Mesendoderm (in vitro differentiated cells): ENCODE data around the gene DBF4.

ENCODE experiments used
- DNase-seq: peaks from one replicate; pipeline ENCODE4 v3.0.0; 2013
- H2AK5ac ChIP-seq: 2 replicates; pipeline ENCODE4 v1.6.1; 2013; ENCODE audit warnings: low read length, inconsistent platforms
- H2BK120ac ChIP-seq: 2 replicates; pipeline ENCODE4 v1.6.1; 2013; ENCODE audit warnings: low read depth, mild to moderate bottlenecking, low read length, moderate library complexity, mixed read lengths
- H2BK15ac ChIP-seq: replicated peaks from 2 replicates; pipeline ENCODE4 v1.6.1; 2013; ENCODE audit warnings: low read depth, mild to moderate bottlenecking, moderate library complexity
- H2BK5ac ChIP-seq: 2 replicates; pipeline ENCODE4 v1.6.1; 2013; ENCODE audit warnings: low read length, inconsistent platforms
- H3K18ac ChIP-seq: 2 replicates; pipeline ENCODE4 v1.6.1; 2013; ENCODE audit warnings: mild to moderate bottlenecking, low read length, mixed read lengths
- H3K23ac ChIP-seq: one replicate; pipeline ENCODE4 v1.6.1; 2013; ENCODE audit warnings: low read length
- H3K27ac ChIP-seq: 2 replicates; pipeline ENCODE4 v1.5.1; 2013; ENCODE audit warnings: low read depth, mild to moderate bottlenecking, inconsistent platforms, low read length, moderate library complexity
- H3K27me3 ChIP-seq: 2 replicates; pipeline ENCODE4 v1.6.1; 2013; ENCODE audit warnings: low read length, control low read depth, mild to moderate bottlenecking, inconsistent platforms; ENCODE audit not compliant: insufficient read depth, poor library complexity
- H3K36me3 ChIP-seq: 2 replicates; pipeline ENCODE4 v1.6.1; 2013; ENCODE audit warnings: low read length, inconsistent platforms; ENCODE audit not compliant: control insufficient read depth, insufficient read depth
- H3K4ac ChIP-seq: one replicate; pipeline ENCODE4 v1.6.1; 2013; ENCODE audit warnings: low read depth, mild to moderate bottlenecking, low read length, moderate library complexity
- H3K4me1 ChIP-seq: 2 replicates; pipeline ENCODE4 v1.6.1; 2013; ENCODE audit warnings: low read depth, low read length, inconsistent platforms; ENCODE audit not compliant: control insufficient read depth
- H3K4me2 ChIP-seq: 2 replicates; pipeline ENCODE4 v1.6.1; 2013; ENCODE audit warnings: low read length
- H3K4me3 ChIP-seq: 2 replicates; pipeline ENCODE4 v1.5.1; 2013; ENCODE audit warnings: mild to moderate bottlenecking, low read length
- H3K56ac ChIP-seq: one replicate; pipeline ENCODE4 v1.6.1; 2013; ENCODE audit warnings: low read length
- H3K79me1 ChIP-seq: 2 replicates; pipeline ENCODE4 v1.6.1; 2013; ENCODE audit warnings: low read length, inconsistent platforms
- H3K79me2 ChIP-seq: 2 replicates; pipeline ENCODE4 v1.6.1; 2013; ENCODE audit warnings: mild to moderate bottlenecking, low read length; ENCODE audit not compliant: control insufficient read depth, insufficient read depth
- H3K9ac ChIP-seq: 2 replicates; pipeline ENCODE4 v1.6.1; 2013; ENCODE audit warnings: low read length, inconsistent platforms
- H4K5ac ChIP-seq: one replicate; pipeline ENCODE4 v1.6.1; 2013; ENCODE audit warnings: low read length
- H4K8ac ChIP-seq: one replicate; pipeline ENCODE4 v1.6.1; 2013; ENCODE audit warnings: low read depth, mild to moderate bottlenecking, control low read depth, low read length, moderate library complexity
- WGBS: extraction: QIAGEN DNeasy Blood & Tissue Kit; methylation state at CpG from one replicate; pipeline ENCODE4 v1.1.7; 2013; ENCODE audit warnings: low lambda C conversion rate, missing lambda C conversion rate; ENCODE audit not compliant: insufficient coverage; ENCODE audit errors: extremely low coverage; 5-methylcytosine and 5-hydroxymethylcytosine counted together

The DBF4 gene

DNA sequence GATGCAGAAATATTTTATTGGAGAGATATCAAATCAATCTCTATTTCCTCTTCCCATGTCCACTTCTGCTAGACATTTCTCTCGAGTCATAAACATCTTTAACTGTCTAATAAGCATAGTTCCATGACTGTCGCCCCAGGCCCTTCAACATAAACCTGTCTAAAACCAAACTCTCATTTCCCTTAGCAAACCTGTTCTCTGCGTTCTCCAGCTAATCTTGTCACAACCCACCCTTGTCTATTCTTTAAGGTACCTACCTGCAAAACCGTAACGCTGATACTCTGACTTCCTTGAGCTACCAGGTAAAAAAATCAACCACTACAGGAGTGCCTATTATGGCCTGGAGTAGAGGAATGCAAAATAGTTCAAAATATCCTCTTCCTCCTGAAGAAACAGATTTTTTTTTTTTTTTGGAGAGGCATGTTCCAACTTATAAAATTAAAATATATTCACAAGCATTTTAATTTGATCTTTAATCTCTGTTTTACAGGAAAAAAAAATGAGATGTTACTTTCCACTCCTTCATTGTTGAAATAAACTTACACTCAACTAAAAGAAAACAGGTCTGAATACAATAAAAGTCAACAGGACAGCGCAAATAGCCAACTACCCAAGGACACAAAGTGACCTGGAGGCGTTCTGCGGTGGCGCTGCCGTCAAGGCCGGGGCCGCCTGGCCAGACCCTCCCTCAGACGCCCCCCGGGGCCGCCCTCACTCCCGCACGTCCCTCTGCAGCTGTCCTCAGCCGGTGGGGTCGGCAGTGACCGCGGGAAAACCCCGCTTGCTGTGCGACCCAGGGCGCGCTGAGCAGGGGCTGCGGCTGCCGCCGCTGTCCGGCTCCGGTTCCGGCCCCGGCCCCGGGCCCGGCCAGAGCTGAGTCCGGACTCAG, 898 bp upstream of the DBF4 start:
- no peak overlapping the region for H4K8ac ChIP-seq
- no CpG with 5 or more reads among the region's 35 CpGs for WGBS
- H3K18ac ChIP-seq = peak overlapping the region; percentile 70
- H3K4ac ChIP-seq = no peak overlapping the region
- peaks cover 42% of the 10 kb centered on the region for H3K79me2 ChIP-seq
- H3K36me3 ChIP-seq = no peaks in the 10 kb centered on the region
- peak overlapping the region; percentile 83 for H3K9ac ChIP-seq
- peaks cover 4% of the 10 kb centered on the region for H3K4me1 ChIP-seq
- no peaks in the 10 kb centered on the region for H3K27me3 ChIP-seq
- peak overlapping the region; percentile 99 for H3K27ac ChIP-seq
- no peak overlapping the region for H2AK5ac ChIP-seq
- H2BK15ac ChIP-seq = no peak overlapping the region
- H4K5ac ChIP-seq = no peak overlapping the region
- H3K4me3 ChIP-seq = peak overlapping the region; percentile 75
- peaks cover 7% of the 10 kb centered on the region for H3K79me1 ChIP-seq
- peak overlapping the region; percentile 15 for H2BK5ac ChIP-seq
- peak overlapping the region; percentile 86 for H2BK120ac ChIP-seq
- H3K23ac ChIP-seq = no peak overlapping the region
- H3K56ac ChIP-seq = peak overlapping the region; percentile 89
- H3K4me2 ChIP-seq = peak overlapping the region; percentile 77
- peak; percentile 11 for DNase-seq

DNA sequence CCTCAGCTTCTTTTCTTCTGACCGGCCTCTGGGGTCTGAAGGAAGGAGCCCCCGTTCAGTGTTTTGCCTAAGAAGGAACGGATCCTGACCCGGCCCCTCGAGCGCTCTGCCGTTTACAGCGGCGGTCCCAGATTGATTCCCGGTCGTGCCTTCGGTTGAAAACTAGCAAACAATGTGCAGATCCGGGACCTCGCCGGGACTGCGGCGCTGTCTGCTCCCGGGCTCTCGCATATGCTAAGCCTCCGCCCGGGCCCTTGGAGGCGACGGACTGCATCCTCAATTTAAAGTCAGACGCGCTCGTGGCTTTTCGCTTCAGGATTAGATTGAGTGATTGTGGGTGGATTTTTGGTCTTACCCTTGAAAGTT, 559 bp downstream of the DBF4 start:
- H3K4ac ChIP-seq = peak overlapping the region; percentile 4
- no peak overlapping the region for H4K8ac ChIP-seq
- peak overlapping the region; percentile 83 for H3K9ac ChIP-seq
- no CpG with 5 or more reads among the region's 27 CpGs for WGBS
- peak overlapping the region; percentile 99 for H3K27ac ChIP-seq
- H3K18ac ChIP-seq = peak overlapping the region; percentile 62
- H3K4me2 ChIP-seq = peak overlapping the region; percentile 19
- H3K79me1 ChIP-seq = peaks cover 6% of the 10 kb centered on the region
- peak overlapping the region; percentile 67 for H3K4me3 ChIP-seq
- peak; percentile 76 for DNase-seq
- peaks cover 4% of the 10 kb centered on the region for H3K4me1 ChIP-seq
- H3K23ac ChIP-seq = no peak overlapping the region
- H2BK120ac ChIP-seq = no peak overlapping the region
- H3K27me3 ChIP-seq = no peaks in the 10 kb centered on the region
- no peak overlapping the region for H2AK5ac ChIP-seq
- no peak overlapping the region for H2BK15ac ChIP-seq
- peak overlapping the region; percentile 89 for H3K56ac ChIP-seq
- H3K36me3 ChIP-seq = no peaks in the 10 kb centered on the region
- H2BK5ac ChIP-seq = peak overlapping the region; percentile 9
- peaks cover 42% of the 10 kb centered on the region for H3K79me2 ChIP-seq
- no peak overlapping the region for H4K5ac ChIP-seq

- H2BK15ac ChIP-seq = no peak overlapping the region
- H2AK5ac ChIP-seq = no peak overlapping the region
- no peak for DNase-seq
- H3K4me1 ChIP-seq = peaks cover 4% of the 10 kb centered on the region
- H3K79me1 ChIP-seq = peaks cover 6% of the 10 kb centered on the region
- H3K4ac ChIP-seq = no peak overlapping the region
- H4K8ac ChIP-seq = no peak overlapping the region
- peak overlapping the region; percentile 67 for H3K4me3 ChIP-seq
- no CpG with 5 or more reads among the region's 10 CpGs for WGBS
- no peak overlapping the region for H3K27ac ChIP-seq
- H3K18ac ChIP-seq = no peak overlapping the region
- no peaks in the 10 kb centered on the region for H3K36me3 ChIP-seq
- H3K56ac ChIP-seq = peak overlapping the region; percentile 89
- no peak overlapping the region for H3K23ac ChIP-seq
- H3K4me2 ChIP-seq = peak overlapping the region; percentile 30
- H2BK5ac ChIP-seq = no peak overlapping the region
- no peak overlapping the region for H2BK120ac ChIP-seq
- H4K5ac ChIP-seq = no peak overlapping the region
- peaks cover 44% of the 10 kb centered on the region for H3K79me2 ChIP-seq
- H3K9ac ChIP-seq = peak overlapping the region; percentile 83
- H3K27me3 ChIP-seq = no peaks in the 10 kb centered on the region
Measured at GRCh38 chr7:87877366-87878040, 1.2 kb downstream of the DBF4 start.

GRCh38 chr7:87878208-87878735, 2.0 kb downstream of the DBF4 start:
- Histone ChIP-seq H4K5ac (no peak overlapping the region), H3K18ac (no peak overlapping the region), H3K23ac (no peak overlapping the region), H3K36me3 (no peaks in the 10 kb centered on the region), H4K8ac (no peak overlapping the region), H2BK120ac (no peak overlapping the region), H3K9ac (peak overlapping the region; percentile 38), H2AK5ac (no peak overlapping the region), H3K4me3 (no peak overlapping the region), H3K79me1 (peaks cover 6% of the 10 kb centered on the region), H3K4me1 (peaks cover 4% of the 10 kb centered on the region), H3K27me3 (no peaks in the 10 kb centered on the region), H2BK15ac (no peak overlapping the region), H3K4ac (no peak overlapping the region), H2BK5ac (no peak overlapping the region), H3K27ac (no peak overlapping the region), H3K79me2 (peaks cover 43% of the 10 kb centered on the region), H3K4me2 (peak overlapping the region; percentile 15), H3K56ac (no peak overlapping the region)
- DNase-seq = peak; percentile 2
- WGBS = no CpG with 5 or more reads among the region's 3 CpGs

- DNase-seq = no peak
- peaks cover 4% of the 10 kb centered on the region for H3K79me1 ChIP-seq
- H3K4me2 ChIP-seq = no peak overlapping the region
- H3K27me3 ChIP-seq = no peaks in the 10 kb centered on the region
- H4K5ac ChIP-seq = no peak overlapping the region
- H3K4me3 ChIP-seq = no peak overlapping the region
- H2AK5ac ChIP-seq = no peak overlapping the region
- H3K56ac ChIP-seq = no peak overlapping the region
- peaks cover 34% of the 10 kb centered on the region for H3K79me2 ChIP-seq
- no peak overlapping the region for H3K4ac ChIP-seq
- H3K27ac ChIP-seq = no peak overlapping the region
- H2BK15ac ChIP-seq = no peak overlapping the region
- H4K8ac ChIP-seq = no peak overlapping the region
- H2BK120ac ChIP-seq = no peak overlapping the region
- H3K18ac ChIP-seq = no peak overlapping the region
- H3K4me1 ChIP-seq = no peaks in the 10 kb centered on the region
- WGBS = no CpG with 5 or more reads among the region's 4 CpGs
- no peak overlapping the region for H3K23ac ChIP-seq
- no peak overlapping the region for H3K9ac ChIP-seq
- no peaks in the 10 kb centered on the region for H3K36me3 ChIP-seq
- H2BK5ac ChIP-seq = no peak overlapping the region
Measured at GRCh38 chr7:87882151-87882937, 6.1 kb downstream of the DBF4 start.
